Muscle layer of colon (tissue), 2 donors: ENCODE results near the gene FAAP20.

Source experiments
- H3K27ac ChIP-seq: one replicate; pipeline ENCODE4 v1.7.0; 2013; ENCODE audit warnings: low read depth, mild to moderate bottlenecking, low read length, moderate library complexity
- H3K27me3 ChIP-seq, 2 donors: one replicate each; pipeline ENCODE4 v1.7.0; 2013; ENCODE audit warnings: low read length in 2 of 2, mild to moderate bottlenecking in 2 of 2; ENCODE audit not compliant: insufficient read depth in 2 of 2, control insufficient read depth in 1 of 2
- H3K36me3 ChIP-seq: one replicate; pipeline ENCODE4 v1.7.0; 2013; ENCODE audit warnings: mild to moderate bottlenecking, low read length; ENCODE audit not compliant: insufficient read depth
- H3K4me1 ChIP-seq: one replicate; pipeline ENCODE4 v1.7.0; 2013; ENCODE audit warnings: mild to moderate bottlenecking, low read length; ENCODE audit not compliant: insufficient read depth
- H3K4me3 ChIP-seq, 2 donors: one replicate each; pipeline ENCODE4 v1.7.0; 2013; ENCODE audit warnings: low read length in 2 of 2, low read depth in 1 of 2, mild to moderate bottlenecking in 1 of 2, moderate library complexity in 1 of 2
- H3K9ac ChIP-seq: one replicate; pipeline ENCODE4 v1.7.0; 2013; ENCODE audit warnings: low read length
- H3K9me3 ChIP-seq: one replicate; pipeline ENCODE4 v1.7.0; 2013; ENCODE audit warnings: mild to moderate bottlenecking, low read length
- donor health status: abdominal sarcoma.
- donor health status: Adenocarcinoma of cecum.

Gene FAAP20

GRCh38 chr1:2198571-2198970 is 4.0 kb upstream of the FAAP20 start:
- Histone ChIP-seq H3K9ac (peak overlapping the region; percentile 5), H3K27ac (peak overlapping the region; percentile 98), H3K9me3 (no peaks in the 10 kb centered on the region), H3K4me1 (peaks cover 30% of the 10 kb centered on the region), H3K4me3 (no peak overlapping the region), H3K36me3 (no peaks in the 10 kb centered on the region), H3K27me3 (no peaks in the 10 kb centered on the region)

- no peak overlapping the region for H3K9ac ChIP-seq
- peaks cover 36% of the 10 kb centered on the region for H3K4me1 ChIP-seq
- no peak overlapping the region for H3K4me3 ChIP-seq
- no peak overlapping the region for H3K27ac ChIP-seq
- H3K36me3 ChIP-seq: no peaks in the 10 kb centered on the region
- no peaks in the 10 kb centered on the region for H3K9me3 ChIP-seq
- no peaks in the 10 kb centered on the region for H3K27me3 ChIP-seq
Measured at GRCh38 chr1:2197707-2198165, 3.2 kb upstream of the FAAP20 start.

GRCh38 chr1:2196901-2197638 is 2.5 kb upstream of the FAAP20 start:
- Histone ChIP-seq H3K4me3 (no peak overlapping the region), H3K36me3 (no peaks in the 10 kb centered on the region), H3K27me3 (no peaks in the 10 kb centered on the region), H3K9ac (no peak overlapping the region), H3K4me1 (peaks cover 42% of the 10 kb centered on the region), H3K27ac (no peak overlapping the region), H3K9me3 (no peaks in the 10 kb centered on the region)

- H3K36me3 ChIP-seq: no peaks in the 10 kb centered on the region
- no peaks in the 10 kb centered on the region for H3K27me3 ChIP-seq
- peak overlapping the region; percentile 98 for H3K27ac ChIP-seq
- peaks cover 55% of the 10 kb centered on the region for H3K4me1 ChIP-seq
- peak overlapping the region; percentile 25 to 56 for H3K4me3 ChIP-seq
- no peaks in the 10 kb centered on the region for H3K9me3 ChIP-seq
- H3K9ac ChIP-seq: peak overlapping the region; percentile 25
Measured at GRCh38 chr1:2195785-2196184, 1.2 kb upstream of the FAAP20 start.

- peak overlapping the region; percentile 25 to 56 for H3K4me3 ChIP-seq
- peak overlapping the region; percentile 98 for H3K27ac ChIP-seq
- H3K9me3 ChIP-seq: no peaks in the 10 kb centered on the region
- no peaks in the 10 kb centered on the region for H3K27me3 ChIP-seq
- no peaks in the 10 kb centered on the region for H3K36me3 ChIP-seq
- peak overlapping the region; percentile 25 for H3K9ac ChIP-seq
- peaks cover 62% of the 10 kb centered on the region for H3K4me1 ChIP-seq
Measured at GRCh38 chr1:2194898-2195673, 514 bp upstream of the FAAP20 start.

GRCh38 chr1:2193514-2194281 is 874 bp downstream of the FAAP20 start:
- Histone ChIP-seq H3K4me1 (peaks cover 54% of the 10 kb centered on the region), H3K27ac (peak overlapping the region; percentile 97), H3K4me3 (peak overlapping the region in 1 of 2 donors; percentile 48), H3K9ac (no peak overlapping the region), H3K27me3 (no peaks in the 10 kb centered on the region), H3K36me3 (no peaks in the 10 kb centered on the region), H3K9me3 (no peaks in the 10 kb centered on the region)

GRCh38 chr1:2192031-2192995 is 2.3 kb downstream of the FAAP20 start:
- Histone ChIP-seq H3K9ac (peak overlapping the region; percentile 7), H3K4me1 (peaks cover 50% of the 10 kb centered on the region), H3K9me3 (no peaks in the 10 kb centered on the region), H3K36me3 (no peaks in the 10 kb centered on the region), H3K27me3 (no peaks in the 10 kb centered on the region), H3K27ac (peak overlapping the region; percentile 97), H3K4me3 (no peak overlapping the region)

GRCh38 chr1:2190491-2190976 is 4.0 kb downstream of the FAAP20 start:
- H3K9ac ChIP-seq: peak overlapping the region; percentile 86
- peaks cover 45% of the 10 kb centered on the region for H3K4me1 ChIP-seq
- no peaks in the 10 kb centered on the region for H3K27me3 ChIP-seq
- peak overlapping the region; percentile 22 to 76 for H3K4me3 ChIP-seq
- no peaks in the 10 kb centered on the region for H3K9me3 ChIP-seq
- H3K36me3 ChIP-seq: no peaks in the 10 kb centered on the region
- peak overlapping the region; percentile 97 for H3K27ac ChIP-seq

GRCh38 chr1:2189459-2190425 is 4.8 kb downstream of the FAAP20 start:
- Histone ChIP-seq H3K36me3 (no peaks in the 10 kb centered on the region), H3K9ac (peak overlapping the region; percentile 86), H3K9me3 (no peaks in the 10 kb centered on the region), H3K4me3 (peak overlapping the region; percentile 52 to 76), H3K27me3 (no peaks in the 10 kb centered on the region), H3K27ac (peak overlapping the region; percentile 97), H3K4me1 (peaks cover 41% of the 10 kb centered on the region)
